Measurements from ENCODE around the gene EFNA3.

The EFNA3 gene

DNA sequence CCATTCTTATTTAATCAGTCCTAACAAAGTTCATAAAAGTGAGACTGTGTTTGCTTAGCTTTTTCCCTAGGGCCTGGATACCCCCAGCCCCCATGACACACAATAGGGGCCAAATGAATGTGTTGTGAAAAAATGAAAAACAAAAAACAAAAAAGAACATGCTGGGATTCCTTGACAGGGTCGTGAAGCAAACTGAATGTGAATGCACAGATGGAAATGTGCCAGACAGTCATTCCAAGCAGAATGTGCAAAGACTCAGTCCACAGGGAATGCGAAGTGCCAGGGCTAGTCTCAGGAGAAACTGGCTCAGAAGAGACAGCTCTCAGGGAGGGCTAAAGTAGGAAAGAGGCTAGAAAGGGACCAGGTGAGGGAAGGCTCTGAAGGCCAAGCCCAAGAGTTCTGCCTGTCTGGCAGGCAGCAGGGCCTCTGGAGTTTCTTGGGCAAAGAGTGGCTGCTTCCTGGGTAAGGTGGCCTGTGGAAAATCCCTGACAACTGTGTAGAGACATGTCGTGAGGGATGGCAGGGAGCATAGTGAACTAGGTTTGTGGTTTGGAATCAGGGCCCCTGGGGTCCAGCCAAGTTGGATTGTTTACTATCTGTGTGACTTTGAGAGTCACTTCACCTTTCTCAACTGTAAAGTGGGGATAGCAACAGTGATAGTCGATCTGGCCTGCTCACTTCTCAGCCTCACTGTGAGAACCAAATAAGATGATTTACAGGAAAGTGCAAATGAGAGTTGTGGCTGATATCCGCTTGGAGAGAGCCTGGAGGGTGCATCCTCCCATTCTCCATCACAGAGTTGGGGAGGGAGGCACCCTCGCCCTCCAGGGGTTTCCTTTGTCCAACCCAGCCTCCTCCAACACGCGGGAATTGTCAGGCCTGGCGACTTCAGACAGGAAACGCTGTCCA, 28.7 kb upstream of the EFNA3 start:
- no peak for DNase-seq

DNA sequence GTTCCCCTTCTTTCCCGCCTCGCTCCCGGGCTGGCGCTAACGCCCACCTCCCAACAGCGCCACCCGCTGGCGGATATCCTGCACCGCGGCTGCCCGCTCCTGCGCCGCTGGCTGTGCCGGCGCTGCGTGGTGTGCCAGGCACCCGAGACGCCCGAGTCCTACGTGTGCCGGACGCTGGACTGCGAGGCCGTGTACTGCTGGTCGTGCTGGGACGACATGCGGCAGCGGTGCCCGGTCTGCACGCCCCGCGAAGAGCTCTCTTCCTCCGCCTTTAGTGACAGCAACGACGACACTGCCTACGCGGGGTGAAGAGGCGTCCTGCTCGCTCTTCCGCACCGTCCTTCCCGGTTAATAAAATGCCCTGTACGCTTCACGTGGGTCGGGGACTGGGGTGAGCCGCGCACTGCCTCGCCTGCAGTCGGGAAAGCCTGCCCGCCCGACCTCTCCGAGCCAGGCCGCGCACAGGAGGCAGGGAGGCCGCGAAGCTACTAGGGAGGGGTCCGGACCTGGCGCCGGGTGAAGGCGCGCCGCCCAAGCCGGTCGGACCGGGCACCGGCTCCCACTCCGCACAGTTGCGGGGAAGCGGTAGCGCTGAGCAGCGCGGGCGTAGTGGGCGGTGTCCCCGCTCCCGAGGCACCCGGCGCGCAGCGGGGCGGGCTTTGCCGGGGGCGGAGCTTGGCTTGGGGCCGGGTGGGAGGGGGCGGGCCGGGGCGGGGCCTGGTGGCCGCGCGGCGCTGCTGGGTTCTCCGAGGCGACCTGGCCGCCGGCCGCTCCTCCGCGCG, 27.9 kb upstream of the EFNA3 start, which contains the start of gene ADAM15:
Gene ADAM15, plus strand, starts transcription at position 757 of the 782 bp plus-strand sequence. CDS start 71 bp downstream, outside the sequence.
- peak; percentile 81 for DNase-seq

DNA sequence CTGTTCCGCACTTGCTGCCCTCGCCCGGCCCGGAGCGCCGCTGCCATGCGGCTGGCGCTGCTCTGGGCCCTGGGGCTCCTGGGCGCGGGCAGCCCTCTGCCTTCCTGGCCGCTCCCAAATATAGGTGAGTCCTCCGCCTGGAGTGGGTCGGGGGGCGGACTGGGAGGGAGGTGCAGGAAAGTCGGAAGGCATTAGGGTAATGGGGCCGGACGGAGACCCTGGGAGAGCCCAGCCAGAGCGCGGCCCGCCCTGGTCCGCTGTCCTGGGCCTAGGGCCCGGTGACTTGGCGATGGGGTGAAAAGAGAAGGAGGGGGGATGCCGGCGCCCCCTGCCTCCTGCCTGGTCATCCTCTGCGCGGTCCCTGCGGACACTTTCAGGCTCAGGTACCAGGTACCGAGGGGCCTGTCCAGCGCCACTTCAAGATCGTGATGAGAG, 27.3 kb upstream of the EFNA3 start:
- no peak for DNase-seq

DNA sequence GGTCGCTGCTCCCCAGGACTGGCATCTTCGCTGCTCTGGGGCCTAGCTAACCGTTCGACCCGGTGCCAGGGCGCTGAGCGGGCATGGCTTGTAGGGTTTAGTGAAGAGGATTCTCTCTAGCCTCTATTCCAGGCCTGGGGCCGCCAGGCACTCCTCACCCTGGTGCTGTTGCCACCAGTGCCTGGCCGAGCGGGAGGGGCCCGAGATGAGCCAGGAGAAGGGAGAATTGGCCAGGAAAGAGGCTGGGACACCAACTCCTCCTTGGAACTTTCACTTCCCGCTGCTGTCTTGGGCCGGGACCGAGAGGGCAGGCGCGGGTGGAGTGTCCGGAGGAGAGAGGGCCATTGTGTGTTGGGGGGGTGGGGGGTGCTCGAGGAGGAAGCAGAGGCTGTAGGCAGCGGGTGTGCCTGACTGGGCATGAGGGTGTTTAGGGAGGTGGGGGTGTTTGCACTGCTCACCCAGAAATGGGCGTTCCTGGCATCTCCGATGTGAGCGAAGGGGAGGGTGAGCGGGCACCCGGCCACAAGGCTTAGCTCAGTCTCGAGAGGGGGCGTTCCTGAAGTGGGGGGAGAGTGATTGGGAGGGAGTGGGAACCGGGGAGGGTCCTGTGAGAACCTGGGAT, 26.7 kb upstream of the EFNA3 start:
- DNase-seq: peak; percentile 48

DNA sequence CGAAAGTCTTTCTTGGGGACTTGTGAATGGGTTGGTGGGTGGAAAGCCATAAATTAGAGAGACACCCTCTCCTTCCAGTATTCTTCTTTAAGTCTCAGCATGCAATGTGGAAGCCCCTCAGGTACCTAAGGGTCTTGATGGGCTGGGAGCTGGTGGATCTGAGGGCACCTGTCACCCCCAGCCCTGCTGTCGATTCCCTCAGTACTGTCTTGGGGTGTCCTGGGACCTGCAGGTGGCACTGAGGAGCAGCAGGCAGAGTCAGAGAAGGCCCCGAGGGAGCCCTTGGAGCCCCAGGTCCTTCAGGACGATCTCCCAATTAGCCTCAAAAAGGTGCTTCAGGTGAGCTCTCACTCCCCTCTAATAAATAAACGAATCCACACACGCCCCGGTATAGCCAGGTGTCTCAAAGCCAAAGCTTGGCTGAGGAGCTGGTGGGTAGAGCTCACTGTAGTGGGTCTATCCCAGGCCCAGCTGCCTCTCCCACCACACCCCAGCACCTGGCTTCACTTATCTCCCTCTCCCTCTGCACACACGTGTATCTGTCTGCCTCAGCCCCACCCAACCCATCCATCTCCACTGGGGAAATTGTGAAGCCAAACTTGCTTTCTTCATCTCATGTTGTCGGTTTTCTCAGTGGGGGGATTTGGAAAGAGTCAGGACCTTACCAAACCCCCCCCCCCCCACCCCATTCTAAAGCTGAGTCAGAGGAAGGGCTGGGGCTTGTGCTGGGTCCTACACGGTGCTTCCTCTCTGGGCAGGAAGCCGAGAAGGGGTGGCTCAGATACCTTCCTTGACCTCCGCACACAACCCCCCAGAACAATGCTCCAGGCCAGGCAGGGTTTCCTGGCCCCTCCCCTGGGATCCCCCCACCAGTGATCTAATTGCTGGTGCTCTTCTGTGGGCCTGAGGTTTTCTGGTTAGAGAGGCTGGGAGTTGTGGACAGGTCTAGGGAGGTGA, 25.9 kb upstream of the EFNA3 start:
- DNase-seq: peak; percentile 22

DNA sequence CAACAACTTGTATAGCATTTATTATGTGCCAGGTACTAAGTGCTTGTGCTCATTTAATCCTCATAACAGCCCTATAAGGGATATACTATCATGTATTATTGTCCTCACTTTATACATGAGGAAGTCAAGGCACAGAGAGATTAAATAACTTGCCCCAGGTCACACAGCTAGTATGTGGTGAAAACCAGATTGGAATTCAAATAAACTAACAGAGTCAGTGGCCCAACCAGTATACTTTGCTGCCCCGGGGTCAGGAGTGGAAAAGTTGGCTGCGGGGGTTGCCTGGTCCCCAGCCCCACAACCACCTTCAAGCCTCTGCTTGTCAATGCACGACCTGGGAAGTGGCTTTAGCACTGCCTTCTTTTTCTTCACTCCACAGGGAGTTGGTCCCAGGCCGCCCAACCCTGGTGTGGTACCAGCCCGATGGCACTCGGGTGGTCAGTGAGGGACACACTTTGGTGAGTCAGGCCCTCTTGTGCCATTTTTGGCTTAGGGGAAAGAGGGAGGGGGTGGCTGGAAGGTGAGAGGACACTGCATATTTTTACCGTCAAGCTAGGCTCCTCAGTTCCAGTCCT, 25.0 kb upstream of the EFNA3 start:
- DNase-seq: no peak

DNA sequence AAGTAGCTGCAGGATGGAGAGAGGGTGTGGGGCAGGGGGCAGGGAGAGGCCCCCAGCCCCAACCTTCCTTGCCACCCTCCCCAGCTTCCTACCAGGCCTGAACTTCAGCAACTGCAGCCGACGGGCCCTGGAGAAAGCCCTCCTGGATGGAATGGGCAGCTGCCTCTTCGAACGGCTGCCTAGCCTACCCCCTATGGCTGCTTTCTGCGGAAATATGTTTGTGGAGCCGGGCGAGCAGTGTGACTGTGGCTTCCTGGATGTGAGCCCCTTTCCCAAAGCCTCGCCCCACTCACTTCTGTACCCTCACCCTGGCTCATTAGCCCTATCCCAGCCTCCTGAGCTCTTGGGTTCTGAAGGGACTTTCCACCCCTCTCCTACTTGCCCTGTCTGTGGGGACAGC, 21.5 kb upstream of the EFNA3 start:
- no peak for DNase-seq

DNA sequence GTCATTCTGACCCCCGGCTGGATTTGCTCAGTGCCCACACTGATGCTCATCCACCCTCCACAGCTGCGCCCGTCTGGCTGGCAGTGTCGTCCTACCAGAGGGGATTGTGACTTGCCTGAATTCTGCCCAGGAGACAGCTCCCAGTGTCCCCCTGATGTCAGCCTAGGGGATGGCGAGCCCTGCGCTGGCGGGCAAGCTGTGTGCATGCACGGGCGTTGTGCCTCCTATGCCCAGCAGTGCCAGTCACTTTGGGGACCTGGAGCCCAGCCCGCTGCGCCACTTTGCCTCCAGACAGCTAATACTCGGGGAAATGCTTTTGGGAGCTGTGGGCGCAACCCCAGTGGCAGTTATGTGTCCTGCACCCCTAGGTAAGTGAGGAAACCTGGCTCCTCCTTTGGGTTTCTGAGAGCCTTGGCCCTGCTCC, 20.8 kb upstream of the EFNA3 start:
- DNase-seq: no peak

DNA sequence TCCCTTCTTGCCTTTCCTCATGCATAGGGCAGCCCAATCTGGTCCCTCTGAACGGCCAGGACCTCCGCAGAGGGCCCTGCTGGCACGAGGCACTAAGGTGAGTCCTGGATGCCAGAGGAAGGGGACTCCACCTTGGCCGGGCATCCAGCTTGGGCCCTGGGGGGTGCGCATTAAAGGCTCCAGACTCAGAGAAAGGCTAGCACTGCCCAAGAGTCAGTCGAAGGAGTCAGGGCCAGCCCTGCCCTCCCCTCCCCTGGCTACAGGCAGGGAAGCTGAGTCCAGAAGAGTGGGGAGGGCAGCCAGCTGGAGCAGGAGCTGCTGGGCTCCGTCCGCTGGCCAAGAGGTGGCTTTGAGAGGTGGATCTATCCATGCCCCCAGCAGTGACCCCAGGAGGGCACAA, 17.9 kb upstream of the EFNA3 start:
- no peak for DNase-seq

DNA sequence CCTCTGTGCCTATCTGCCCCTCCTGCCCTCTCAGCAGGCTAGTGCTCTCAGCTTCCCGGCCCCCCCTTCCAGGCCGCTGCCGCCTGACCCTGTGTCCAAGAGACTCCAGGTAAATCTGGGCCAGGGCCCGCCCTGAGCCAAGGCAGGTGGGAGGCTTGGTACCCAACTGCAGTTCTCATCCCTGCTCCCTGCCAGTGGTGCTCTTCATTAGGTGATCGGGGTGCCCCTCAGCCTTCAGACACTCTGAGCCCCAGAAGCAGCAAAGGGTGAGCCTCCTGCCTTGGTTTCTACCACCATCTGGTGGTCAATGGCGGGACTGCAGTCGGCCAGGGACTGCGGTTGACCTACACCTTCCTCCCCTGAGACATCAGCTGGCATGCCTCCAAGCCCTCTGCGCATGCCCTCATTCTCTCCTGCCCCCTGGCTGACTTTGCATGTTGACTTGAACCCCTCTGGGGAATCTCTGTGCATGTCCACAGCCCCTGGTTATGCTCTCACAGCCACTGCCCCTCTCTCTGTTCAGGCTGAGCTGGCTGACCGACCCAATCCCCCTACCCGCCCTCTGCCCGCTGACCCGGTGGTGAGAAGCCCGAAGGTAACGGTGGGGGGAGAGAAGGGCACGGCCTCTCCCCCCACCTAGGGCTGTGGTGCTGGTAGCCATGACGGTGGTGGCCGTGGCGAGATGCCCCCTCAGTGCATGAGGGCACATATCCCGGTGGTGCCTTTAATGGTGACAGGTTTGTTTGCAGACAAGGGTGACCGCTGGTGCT, 17.1 kb upstream of the EFNA3 start:
- peak; percentile 95 for DNase-seq

DNA sequence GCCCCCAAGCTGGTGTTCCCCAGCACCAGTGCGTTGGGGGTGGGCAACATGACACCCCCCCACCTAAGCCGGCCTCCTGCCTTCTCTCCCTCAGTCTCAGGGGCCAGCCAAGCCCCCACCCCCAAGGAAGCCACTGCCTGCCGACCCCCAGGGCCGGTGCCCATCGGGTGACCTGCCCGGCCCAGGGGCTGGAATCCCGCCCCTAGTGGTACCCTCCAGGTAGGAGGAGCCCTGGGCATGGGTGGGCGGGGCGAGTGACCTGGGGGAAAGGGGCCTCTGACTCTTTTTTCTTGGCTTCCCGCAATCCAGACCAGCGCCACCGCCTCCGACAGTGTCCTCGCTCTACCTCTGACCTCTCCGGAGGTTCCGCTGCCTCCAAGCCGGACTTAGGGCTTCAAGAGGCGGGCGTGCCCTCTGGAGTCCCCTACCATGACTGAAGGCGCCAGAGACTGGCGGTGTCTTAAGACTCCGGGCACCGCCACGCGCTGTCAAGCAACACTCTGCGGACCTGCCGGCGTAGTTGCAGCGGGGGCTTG, 16.4 kb upstream of the EFNA3 start:
- no peak for DNase-seq

DNA sequence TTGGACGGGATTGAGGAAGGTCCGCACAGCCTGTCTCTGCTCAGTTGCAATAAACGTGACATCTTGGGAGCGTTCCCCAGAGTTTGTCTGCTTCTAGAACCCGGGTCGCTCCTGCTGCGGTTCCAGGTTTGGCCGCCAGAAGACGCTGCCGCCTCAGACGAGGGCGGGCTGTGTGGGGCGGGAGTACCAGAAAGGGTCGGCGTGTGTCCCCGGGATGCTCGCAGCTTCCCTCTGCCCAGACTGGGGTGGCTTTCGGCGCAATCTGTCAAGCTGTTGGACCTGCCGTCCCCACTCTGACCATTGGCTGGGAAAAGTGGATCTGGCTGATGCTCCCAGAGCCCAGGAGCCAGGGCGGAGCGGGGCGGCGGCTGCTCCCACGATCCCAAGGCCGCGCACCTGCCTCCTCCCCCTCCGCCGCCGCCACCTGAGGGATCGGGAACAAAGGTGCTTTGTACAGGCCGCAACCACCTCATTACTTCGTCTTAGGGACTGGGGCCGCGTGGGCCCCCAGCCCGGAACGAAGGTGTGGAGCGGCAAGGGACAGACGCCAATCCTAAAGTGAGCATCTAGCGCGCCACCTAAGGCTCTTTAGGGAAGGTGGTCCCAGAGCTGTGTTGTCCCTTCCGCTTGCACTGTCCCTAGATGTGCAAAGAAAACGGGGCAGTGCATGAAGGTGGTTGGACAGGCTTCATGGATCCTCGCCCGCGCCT, 15.8 kb upstream of the EFNA3 start:
- DNase-seq: peak; percentile 77

DNA sequence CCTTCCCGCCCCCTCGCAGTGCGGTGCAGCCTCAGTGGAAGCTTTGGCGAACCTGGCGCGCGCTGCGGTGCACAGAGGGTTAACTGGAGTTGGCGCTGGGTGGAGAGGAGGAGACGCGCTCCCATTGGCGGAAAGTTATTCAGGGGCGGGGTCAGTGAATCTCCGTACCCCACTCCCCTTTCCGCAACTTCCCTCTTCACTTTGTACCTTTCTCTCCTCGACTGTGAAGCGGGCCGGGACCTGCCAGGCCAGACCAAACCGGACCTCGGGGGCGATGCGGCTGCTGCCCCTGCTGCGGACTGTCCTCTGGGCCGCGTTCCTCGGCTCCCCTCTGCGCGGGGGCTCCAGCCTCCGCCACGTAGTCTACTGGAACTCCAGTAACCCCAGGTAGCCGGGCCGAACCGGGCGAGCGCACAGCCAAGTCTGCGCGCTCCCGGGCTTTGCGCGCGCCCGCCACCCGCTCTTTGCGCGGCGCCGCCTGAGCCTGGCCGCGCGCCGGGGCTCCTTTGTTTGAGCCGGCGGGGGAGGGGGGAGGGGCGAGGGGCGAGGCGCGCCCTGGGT, 15.0 kb upstream of the EFNA3 start, which contains the start of gene EFNA4:
Gene EFNA4, plus strand, starts transcription at position 191 of the 561 bp plus-strand sequence. Its CDS starts 84 bp downstream, at position 275.
- DNase-seq: peak; percentile 86

DNA sequence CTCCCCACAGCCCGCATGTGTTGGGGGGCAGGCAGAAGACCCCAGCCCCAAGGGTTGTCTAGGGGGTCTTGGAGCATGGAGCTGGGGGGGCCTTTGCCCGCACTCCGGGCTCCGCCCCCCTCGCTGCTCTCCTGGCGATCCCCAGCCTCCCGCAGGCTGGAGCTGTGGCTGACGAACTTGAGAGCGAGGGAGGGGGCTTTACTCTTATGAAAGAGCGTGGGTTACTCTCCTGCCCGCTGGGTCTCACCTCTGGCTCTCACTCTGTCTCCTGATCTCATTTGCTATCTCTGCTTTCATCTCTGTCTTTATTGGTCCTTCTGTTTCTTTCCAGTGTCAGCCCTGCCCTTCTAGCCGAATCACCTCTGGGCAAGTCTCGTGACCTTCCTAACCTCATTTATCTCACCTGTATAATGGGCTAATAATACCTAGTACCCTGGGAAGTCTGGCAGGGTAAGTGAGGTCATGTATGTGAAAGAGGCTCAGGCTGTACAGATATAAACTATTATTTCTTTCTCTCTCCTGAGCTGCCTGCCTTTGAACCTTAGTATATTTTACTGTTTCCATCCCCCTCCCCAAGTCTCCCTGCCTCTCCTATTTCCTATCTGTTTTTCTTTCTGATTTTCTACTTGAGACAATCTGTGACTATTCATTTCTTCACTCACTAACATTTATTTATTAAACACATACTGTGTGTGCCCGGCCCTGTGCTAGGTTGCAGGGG, 14.4 kb upstream of the EFNA3 start:
- DNase-seq: no peak

DNA sequence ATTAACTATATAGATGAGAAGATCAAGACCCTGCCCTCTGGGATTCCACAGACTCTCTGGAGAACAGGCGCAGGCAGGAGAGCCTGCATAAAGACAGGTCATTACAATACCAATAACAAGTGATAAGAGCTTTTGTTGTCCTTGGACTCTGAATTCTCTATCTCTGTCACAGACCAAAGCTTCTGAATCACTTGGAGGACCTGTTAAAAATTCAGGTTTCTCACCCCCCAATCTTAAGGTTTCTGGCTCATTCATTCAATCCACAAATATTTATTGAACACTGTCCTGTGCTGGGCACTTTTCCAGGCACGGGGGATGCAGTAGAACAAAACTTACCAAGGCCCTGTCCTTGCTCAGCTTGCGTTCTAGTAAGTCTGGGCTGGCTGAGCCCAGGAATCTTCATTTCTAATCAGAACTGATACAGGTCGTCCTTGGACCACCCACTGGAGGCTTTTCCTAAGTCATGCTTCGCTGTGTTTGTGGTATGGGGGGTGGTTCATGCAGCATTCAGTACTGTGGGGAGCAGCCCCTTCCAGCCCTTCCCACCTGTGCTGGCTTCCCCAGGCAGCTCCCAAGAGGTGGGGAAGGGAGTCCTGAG, 13.7 kb upstream of the EFNA3 start:
- no peak for DNase-seq

DNA sequence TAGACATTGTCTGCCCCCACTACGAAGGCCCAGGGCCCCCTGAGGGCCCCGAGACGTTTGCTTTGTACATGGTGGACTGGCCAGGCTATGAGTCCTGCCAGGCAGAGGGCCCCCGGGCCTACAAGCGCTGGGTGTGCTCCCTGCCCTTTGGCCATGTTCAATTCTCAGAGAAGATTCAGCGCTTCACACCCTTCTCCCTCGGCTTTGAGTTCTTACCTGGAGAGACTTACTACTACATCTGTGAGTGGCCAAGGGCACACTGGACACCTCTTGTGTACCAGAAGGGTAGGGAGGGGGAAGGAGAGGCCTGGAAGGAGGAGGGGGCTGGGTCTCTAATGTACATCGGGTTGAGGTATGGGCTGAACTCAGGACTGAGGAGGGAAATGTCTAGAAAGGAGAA, 11.9 kb upstream of the EFNA3 start:
- DNase-seq: no peak

DNA sequence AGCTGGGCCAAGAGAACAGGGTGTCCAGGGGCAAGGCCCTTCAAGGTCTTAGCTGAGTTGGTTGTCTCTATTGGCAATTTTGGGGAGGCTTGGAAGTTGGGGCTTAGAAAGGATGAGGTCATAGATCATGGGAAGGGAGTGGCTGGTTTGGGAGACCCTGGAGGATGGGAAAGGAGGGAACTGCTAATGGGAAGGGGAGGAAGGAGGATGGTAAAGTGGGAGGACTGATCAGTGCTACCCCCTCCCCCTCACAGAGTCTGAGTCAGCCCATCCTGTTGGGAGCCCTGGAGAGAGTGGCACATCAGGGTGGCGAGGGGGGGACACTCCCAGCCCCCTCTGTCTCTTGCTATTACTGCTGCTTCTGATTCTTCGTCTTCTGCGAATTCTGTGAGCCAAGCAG, 10.0 kb upstream of the EFNA3 start:
- DNase-seq: no peak

DNA sequence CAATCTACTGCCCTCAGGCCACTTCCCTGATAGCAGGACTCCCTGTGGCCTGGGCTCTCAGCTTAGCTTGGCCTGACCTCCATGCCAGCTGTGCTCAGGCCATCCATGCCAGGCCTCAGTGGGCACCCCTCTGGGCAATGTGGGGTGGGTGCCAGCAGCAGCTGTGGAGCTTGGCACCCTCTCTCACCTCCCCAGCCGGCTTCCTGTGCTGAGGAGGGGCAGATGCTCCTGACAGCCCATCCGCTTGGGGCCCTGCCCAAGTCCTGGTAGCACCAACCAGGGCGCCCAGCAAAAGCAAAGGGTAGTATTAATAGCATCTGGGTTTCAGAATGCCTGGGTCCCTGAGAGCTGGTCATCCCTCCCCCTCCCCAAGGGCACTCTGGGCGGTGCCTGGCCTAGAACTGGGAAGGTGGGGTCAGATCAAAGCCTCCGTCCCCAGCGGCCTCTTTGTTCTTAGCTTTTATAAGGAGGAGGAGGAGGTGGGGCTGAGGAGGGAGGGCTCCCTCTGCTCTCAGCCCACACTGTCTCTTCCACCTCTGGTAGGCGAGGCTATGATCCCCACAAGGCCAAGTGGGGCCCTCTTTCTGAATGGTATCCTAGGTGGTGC, 9.0 kb upstream of the EFNA3 start:
- no peak for DNase-seq
